ENCODE data around the gene OR8B8.
"Not testable (repeated sequence)": the region's sequence is repeated elsewhere in the genome, so short reads cannot be mapped to it uniquely, and the experiment has no call there.

OR8B8 gene

GRCh38 chr11:124445646-124446150, at the start of gene OR8B8:
Gene OR8B8 (minus strand): TSS chr11:124445696. CDS start chr11:124441085, 4,611 bp downstream.
- no peak for DNase-seq (ENCODE audit: low spot score)

GRCh38 chr11:124493016-124493655, 47.6 kb upstream of the OR8B8 start:
- DNase-seq (ENCODE audit: low spot score), result no peak

GRCh38 chr11:124483422-124483821, 37.9 kb upstream of the OR8B8 start:
- no peak for DNase-seq (ENCODE audit: low spot score)

DNA sequence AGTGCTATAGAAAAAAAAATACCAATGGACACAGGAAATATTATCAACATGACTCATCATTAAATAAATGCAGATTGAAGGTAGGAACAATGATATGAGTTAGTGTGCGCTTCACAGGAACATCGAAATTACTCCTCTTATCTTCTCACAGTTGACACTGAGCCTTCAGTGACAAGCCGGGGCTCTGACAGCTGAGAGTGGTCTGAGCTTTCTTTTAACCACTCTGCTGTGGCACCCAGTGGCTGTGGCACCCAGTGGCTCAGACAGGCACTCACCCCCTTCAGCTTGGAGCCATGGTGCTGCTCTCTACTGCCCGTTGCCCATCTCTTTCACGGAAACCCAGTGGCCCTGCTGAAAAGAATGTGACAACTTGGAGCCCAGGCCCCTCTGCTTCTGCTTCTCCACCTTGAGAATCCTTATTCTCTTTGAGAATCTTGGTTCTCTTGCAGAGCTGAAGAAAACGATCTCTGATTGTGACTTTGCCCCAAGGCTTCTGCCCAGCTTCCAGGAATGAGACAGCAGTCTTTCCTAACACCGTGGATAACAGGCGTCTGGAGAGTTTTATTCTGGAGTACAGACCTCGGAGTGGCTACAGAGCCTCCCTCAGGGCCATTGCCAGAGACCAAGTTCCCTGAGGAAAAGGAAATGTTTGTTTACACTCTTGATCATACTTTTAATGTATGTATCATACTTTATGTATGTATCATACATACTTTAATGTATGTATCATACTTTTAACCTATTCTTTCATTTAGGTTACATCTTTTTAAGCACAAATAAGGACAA, 37.1 kb upstream of the OR8B8 start:
- DNase-seq (ENCODE audit: low spot score), result peak; percentile 29

- peak; percentile 53 for DNase-seq (ENCODE audit: low spot score)
Observed at GRCh38 chr11:124481365-124482323, 36.1 kb upstream of the OR8B8 start.

- DNase-seq (ENCODE audit: low spot score), result no peak
Observed at GRCh38 chr11:124479561-124479960, 34.1 kb upstream of the OR8B8 start.

DNA sequence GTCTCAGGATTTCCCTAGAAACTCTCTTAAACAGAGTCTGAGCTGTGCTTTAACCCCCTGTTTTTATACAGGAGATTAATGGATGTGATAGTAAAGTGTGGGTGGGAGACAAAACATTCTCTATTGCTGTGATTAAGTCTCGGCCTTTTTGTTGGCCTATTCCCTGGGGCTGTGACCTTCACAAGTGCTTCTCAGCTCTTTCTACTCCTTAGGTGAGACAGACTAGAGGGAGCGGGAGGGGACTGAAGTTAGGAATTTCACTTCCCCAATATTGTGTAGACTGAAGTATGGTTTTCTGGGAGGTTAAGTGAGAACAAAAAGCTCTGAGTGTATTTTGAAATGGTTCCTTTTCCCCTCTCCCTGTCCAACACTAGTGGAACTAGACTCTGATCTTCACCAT, 29.8 kb upstream of the OR8B8 start:
- no peak for DNase-seq (ENCODE audit: low spot score)

GRCh38 chr11:124474779-124475178, 29.3 kb upstream of the OR8B8 start:
- no peak for DNase-seq (ENCODE audit: low spot score)

- no peak for DNase-seq (ENCODE audit: low spot score)
Observed at GRCh38 chr11:124474079-124474478, 28.6 kb upstream of the OR8B8 start.

- DNase-seq (ENCODE audit: low spot score), result no peak
Observed at GRCh38 chr11:124473476-124473875, 28.0 kb upstream of the OR8B8 start.

DNA sequence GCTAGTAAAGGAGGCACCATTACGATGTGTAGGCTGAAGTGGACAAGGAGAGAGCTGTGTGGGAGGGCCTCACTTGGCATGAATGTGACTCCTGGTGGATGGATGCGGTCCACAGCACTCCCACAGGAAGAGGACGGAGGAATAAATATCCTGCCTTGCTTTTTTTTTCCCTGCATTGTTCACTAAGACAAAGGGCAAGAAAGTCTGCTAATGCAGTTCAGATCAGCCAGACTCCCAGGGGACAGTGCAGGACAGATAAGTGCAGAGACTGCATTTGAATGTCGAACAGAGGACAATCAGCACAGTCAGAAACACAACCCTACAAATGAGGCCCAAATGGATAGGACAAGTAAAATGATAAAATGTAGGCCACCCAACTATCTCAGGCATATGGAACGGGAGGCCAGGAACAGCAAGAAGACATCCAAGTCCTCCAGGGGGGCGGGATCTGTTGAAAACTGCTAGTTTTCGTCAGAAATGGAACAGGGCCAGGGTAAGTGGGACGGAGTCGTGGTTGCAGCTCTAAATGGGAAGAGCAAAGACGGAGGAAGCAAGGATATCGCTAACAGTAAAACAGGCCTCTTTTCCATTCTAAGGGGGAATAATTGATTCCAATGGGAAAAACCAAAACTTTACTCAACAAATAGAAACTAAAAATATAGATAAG, 25.2 kb upstream of the OR8B8 start:
- DNase-seq (ENCODE audit: low spot score), result no peak

GRCh38 chr11:124467381-124467927, 22.0 kb upstream of the OR8B8 start:
- DNase-seq (ENCODE audit: low spot score), result no peak

DNA sequence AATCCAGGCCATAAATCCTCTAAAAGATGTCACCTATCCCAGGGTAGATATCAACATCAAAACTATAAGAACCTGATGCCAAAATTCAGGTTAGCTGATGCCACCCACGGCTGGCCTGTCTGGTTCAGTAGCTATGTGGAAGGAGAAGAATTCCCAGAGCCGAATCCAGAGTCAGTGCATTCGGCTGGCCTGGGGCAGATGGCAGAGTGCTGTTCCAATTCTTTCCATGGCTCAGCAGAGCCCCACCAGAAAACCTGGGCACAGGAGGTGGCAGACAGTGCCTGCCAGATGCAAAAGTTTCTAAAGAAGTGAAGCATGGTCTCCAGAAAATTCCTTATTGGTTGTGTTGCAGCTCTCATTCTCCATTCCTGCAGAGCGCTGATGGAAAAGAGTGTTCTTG, 19.9 kb upstream of the OR8B8 start:
- no peak for DNase-seq (ENCODE audit: low spot score)

DNA sequence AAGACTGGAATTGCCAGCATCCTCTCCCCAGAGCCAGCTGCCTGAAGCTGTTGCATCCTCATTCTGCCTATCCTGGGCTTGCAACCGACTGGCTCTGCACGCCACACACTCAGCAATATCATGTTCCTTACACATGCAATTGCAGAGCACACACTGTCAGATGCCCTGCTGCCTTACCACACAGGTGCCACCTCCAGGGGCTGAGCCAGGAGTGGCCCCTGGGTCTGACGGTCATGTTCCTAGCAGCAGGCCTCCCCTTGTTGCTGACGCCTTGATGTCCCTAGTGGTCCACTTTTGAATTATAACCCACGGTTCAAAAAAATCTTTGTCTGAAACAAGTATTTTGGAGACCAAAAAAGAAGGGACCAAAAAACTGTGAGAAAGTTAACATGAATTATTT, 18.5 kb upstream of the OR8B8 start:
- DNase-seq (ENCODE audit: low spot score), result no peak

GRCh38 chr11:124463324-124463723, 17.8 kb upstream of the OR8B8 start:
- DNase-seq (ENCODE audit: low spot score), result no peak

DNA sequence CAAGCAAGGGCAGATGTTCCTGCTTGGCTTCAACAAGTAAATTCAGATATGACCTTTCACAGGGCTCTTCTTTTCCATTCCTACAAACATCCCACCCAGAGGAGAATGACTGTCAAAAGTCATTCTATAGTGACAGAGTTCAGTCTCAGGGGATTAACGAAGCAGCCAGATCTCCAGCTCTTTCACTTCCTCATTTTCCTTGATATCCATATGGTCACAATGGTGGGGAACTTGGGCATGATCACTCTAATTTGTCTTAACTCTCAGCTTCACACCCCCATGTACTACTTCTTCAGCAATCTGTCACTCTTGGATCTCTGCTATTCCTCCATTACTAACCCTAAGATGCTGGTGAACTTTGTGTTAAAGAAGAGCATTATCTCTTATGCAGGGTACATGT, 15.0 kb upstream of the OR8B8 start:
- no peak for DNase-seq (ENCODE audit: low spot score)

- not testable (repeated sequence) for DNase-seq (ENCODE audit: low spot score)
Observed at GRCh38 chr11:124459379-124459778, 13.9 kb upstream of the OR8B8 start.

GRCh38 chr11:124454552-124454951, 9.1 kb upstream of the OR8B8 start:
- no peak for DNase-seq (ENCODE audit: low spot score)

GRCh38 chr11:124446916-124447315, 1.4 kb upstream of the OR8B8 start:
- DNase-seq (ENCODE audit: low spot score), result no peak

- no peak for DNase-seq (ENCODE audit: low spot score)
Observed at GRCh38 chr11:124442847-124443246, 2.6 kb downstream of the OR8B8 start.

DNA sequence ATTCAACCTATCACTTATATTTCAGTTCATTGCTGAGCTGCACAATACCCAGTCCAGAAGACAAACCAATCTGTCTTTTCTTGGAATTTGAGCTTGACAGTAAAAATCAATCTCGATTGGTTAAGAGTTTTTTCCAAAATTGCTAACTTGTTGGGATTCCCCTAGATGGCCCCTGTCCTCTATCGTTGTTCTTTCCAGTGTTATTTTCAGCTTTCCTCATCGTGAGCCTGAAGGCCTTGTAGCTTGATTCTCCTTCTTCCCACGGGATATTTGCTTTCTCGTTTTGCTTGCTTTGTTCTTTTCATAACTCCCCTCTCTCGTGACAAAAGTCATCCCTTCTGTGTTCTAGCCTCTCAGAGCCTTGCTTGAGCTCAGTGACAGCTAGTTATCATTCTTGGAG, 3.1 kb downstream of the OR8B8 start:
- no peak for DNase-seq (ENCODE audit: low spot score)

Measured in COLO829 (cell line).